H1 (cell line): ENCODE measurements around the gene RAB30. TPM values are rescaled to one million over a fixed set of nuclear protein-coding genes. Genes with fewer than 3 reads are reported as not detected.

ENCODE experiments used
- CTCF ChIA-PET: fragments of 300-600 bp; sonication (Branson Sonifier 250); formaldehyde crosslinking; loops from one replicate; lab custom pipeline; 2021; ENCODE audit not compliant: partially characterized antibody; lab: Charles Lee
- POLR2A ChIA-PET: fragments of 300-600 bp; sonication (Branson Sonifier 250); formaldehyde crosslinking; loops from one replicate; lab custom pipeline; 2021; ENCODE audit warnings: inconsistent platforms; ENCODE audit not compliant: partially characterized antibody; lab: Charles Lee
- DNase-seq, 2 experiments: peaks; one replicate each; pipeline versions ENCODE4 v3.0.0 to v3.0.0-alpha.2; 2010 to 2022; ENCODE audit warnings: low spot score in 2 of 2, low read depth in 1 of 2, mixed read lengths in 1 of 2
- FAIRE-seq: peaks from 2 replicates; lab custom pipeline; 2011; peaks lifted over from hg19 to GRCh38; lab: Jason Lieb, UNC
- H2AFZ ChIP-seq: 2 replicates; pipeline ENCODE4 v1.8.1; 2012; ENCODE audit warnings: low read length, inconsistent platforms
- H2AK5ac ChIP-seq: 2 replicates; pipeline ENCODE4 v1.6.1; 2013; ENCODE audit warnings: low read depth, low read length
- H2BK120ac ChIP-seq: replicated peaks from 2 replicates; pipeline ENCODE3; 2013; ENCODE audit warnings: low read depth, low read length, inconsistent platforms
- H2BK12ac ChIP-seq: 2 replicates; pipeline ENCODE4 v1.6.1; 2013; ENCODE audit warnings: low read depth, low read length
- H2BK15ac ChIP-seq: 2 replicates; pipeline ENCODE4 v1.6.1; 2013; ENCODE audit warnings: low read length
- H2BK20ac ChIP-seq: 2 replicates; pipeline ENCODE4 v1.6.1; 2013; ENCODE audit warnings: low read length
- H2BK5ac ChIP-seq: 2 replicates; pipeline ENCODE4 v1.6.1; 2013; ENCODE audit warnings: low read depth, low read length
- H3K14ac ChIP-seq: 2 replicates; pipeline ENCODE4 v1.6.1; 2013; ENCODE audit warnings: inconsistent platforms; ENCODE audit not compliant: insufficient read length
- H3K18ac ChIP-seq: 2 replicates; pipeline ENCODE4 v1.6.1; 2013; ENCODE audit warnings: low read length; ENCODE audit errors: extremely low read depth
- H3K23ac ChIP-seq: 2 replicates; pipeline ENCODE4 v1.6.1; 2013; ENCODE audit warnings: inconsistent platforms; ENCODE audit not compliant: insufficient read length
- H3K23me2 ChIP-seq: 2 replicates; pipeline ENCODE4 v1.6.1; 2013; ENCODE audit warnings: low read depth, low read length
- H3K27ac ChIP-seq: 2 replicates; pipeline ENCODE4 v1.6.1; 2011; ENCODE audit warnings: low read depth, low read length, inconsistent platforms
- H3K27me3 ChIP-seq, 4 experiments: replicated peaks in 1 of 4; 1 replicate in 1 of 4; 2 replicates in 3 of 4; pipeline versions ENCODE4 v1.6.1 to v1.8.1; 2011 to 2013; ENCODE audit warnings: low read length in 3 of 4, mild to moderate bottlenecking in 3 of 4, inconsistent platforms in 2 of 4, mixed read lengths in 2 of 4, moderate library complexity in 1 of 4; ENCODE audit not compliant: control insufficient read depth in 3 of 4, insufficient read depth in 3 of 4; ENCODE audit errors: extremely low read depth in 1 of 4
- H3K36me3 ChIP-seq, 4 experiments: 2 replicates each; pipeline versions ENCODE4 v1.6.1 to v1.8.1; 2011 to 2013; ENCODE audit warnings: mild to moderate bottlenecking in 4 of 4, low read length in 3 of 4, moderate library complexity in 2 of 4, control low read depth in 1 of 4, inconsistent platforms in 1 of 4; ENCODE audit not compliant: insufficient read depth in 4 of 4, control insufficient read depth in 2 of 4
- H3K4ac ChIP-seq: replicated peaks from 2 replicates; pipeline ENCODE3; 2013; ENCODE audit warnings: low read length, low read depth, mixed read lengths, inconsistent platforms; ENCODE audit not compliant: insufficient read length
- H3K4me1 ChIP-seq, 4 experiments: replicated peaks in 1 of 4; 1 replicate in 1 of 4; 2 replicates in 3 of 4; pipeline versions ENCODE4 v1.6.1 to v1.8.1; 2011 to 2013; ENCODE audit warnings: low read length in 3 of 4, inconsistent platforms in 2 of 4, mixed read lengths in 1 of 4; ENCODE audit not compliant: insufficient read depth in 4 of 4, control insufficient read depth in 3 of 4
- H3K4me2 ChIP-seq, 2 experiments: 2 replicates each; pipeline versions ENCODE4 v1.6.1 to v1.8.1; 2011 to 2013; ENCODE audit warnings: low read depth in 2 of 2, low read length in 2 of 2, control low read depth in 1 of 2, inconsistent platforms in 1 of 2, mild to moderate bottlenecking in 1 of 2; ENCODE audit not compliant: insufficient read depth in 1 of 2
- H3K4me3 ChIP-seq, 4 experiments: fragments of 200-600, 300-600 bp in 1 of 4; sonication (generic), shearing (Covaris generic), sonication (Bioruptor Twin) in 1 of 4; 2 replicates each; pipeline versions ENCODE4 v1.5.1 to v1.8.1; 2011 to 2016; ENCODE audit warnings: low read length in 4 of 4, low read depth in 3 of 4, control low read depth in 2 of 4, inconsistent platforms in 2 of 4, mild to moderate bottlenecking in 2 of 4, mixed read lengths in 1 of 4, moderate library complexity in 1 of 4; ENCODE audit not compliant: insufficient read depth in 2 of 4; ENCODE audit errors: extremely low read depth in 1 of 4
- H3K56ac ChIP-seq: replicated peaks from 2 replicates; pipeline ENCODE3; 2013; ENCODE audit warnings: low read depth, mild to moderate bottlenecking, mixed read lengths, low read length, inconsistent platforms; ENCODE audit not compliant: insufficient read length
- H3K79me1 ChIP-seq: 2 replicates; pipeline ENCODE4 v1.6.1; 2013; ENCODE audit warnings: low read depth, low read length, control low read depth
- H3K79me2 ChIP-seq, 2 experiments: 2 replicates each; pipeline versions ENCODE4 v1.6.1 to v1.8.1; 2012 to 2013; ENCODE audit warnings: low read length in 2 of 2, mild to moderate bottlenecking in 2 of 2, inconsistent platforms in 1 of 2; ENCODE audit not compliant: insufficient read depth in 2 of 2, control insufficient read depth in 1 of 2
- H3K9ac ChIP-seq, 4 experiments: replicated peaks in 1 of 4; 1 replicate in 1 of 4; 2 replicates in 3 of 4; pipeline versions ENCODE4 v1.6.1 to v1.8.1; 2011 to 2013; ENCODE audit warnings: low read depth in 3 of 4, low read length in 3 of 4, control low read depth in 2 of 4, mild to moderate bottlenecking in 2 of 4, moderate library complexity in 2 of 4, inconsistent platforms in 1 of 4; ENCODE audit errors: extremely low read depth in 1 of 4
- H3K9me3 ChIP-seq, 2 experiments: 2 replicates each; pipeline versions ENCODE4 v1.6.1 to v1.8.1; 2012 to 2013; ENCODE audit warnings: mild to moderate bottlenecking in 2 of 2, moderate library complexity in 2 of 2, control low read depth in 1 of 2, inconsistent platforms in 1 of 2, low read depth in 1 of 2, low read length in 1 of 2, mixed read lengths in 1 of 2; ENCODE audit not compliant: insufficient read depth in 2 of 2
- H4K20me1 ChIP-seq, 2 experiments: replicated peaks in 1 of 2; 2 replicates each; pipeline versions ENCODE3 to v1.8.1; 2011 to 2013; ENCODE audit warnings: inconsistent platforms in 2 of 2, low read length in 2 of 2, mild to moderate bottlenecking in 1 of 2; ENCODE audit not compliant: insufficient read depth in 2 of 2, control insufficient read depth in 1 of 2
- H4K5ac ChIP-seq: 2 replicates; pipeline ENCODE4 v1.6.1; 2013; ENCODE audit warnings: low read length, low read depth, mixed read lengths, inconsistent platforms; ENCODE audit not compliant: insufficient read length
- H4K8ac ChIP-seq: 2 replicates; pipeline ENCODE4 v1.8.0; 2013; ENCODE audit warnings: mild to moderate bottlenecking, moderate library complexity, low read length, inconsistent platforms; ENCODE audit not compliant: insufficient read depth; ENCODE audit errors: extremely low read depth
- H4K91ac ChIP-seq: replicated peaks from 2 replicates; pipeline ENCODE3; 2013; ENCODE audit warnings: low read length, mixed read lengths, inconsistent platforms; ENCODE audit not compliant: insufficient read length
- CHD1 ChIP-seq: IDR thresholded peaks from 2 replicates; pipeline ENCODE4 v1.6.1; 2012; ENCODE audit warnings: low read depth, low read length, improper control_type of control experiment
- RAD21 ChIP-seq, 2 experiments: IDR thresholded peaks in 1 of 2; conservative IDR thresholded peaks in 1 of 2; 2 replicates each; pipeline ENCODE4 v1.6.1; 2011; ENCODE audit warnings: low read depth in 2 of 2, low read length in 2 of 2, improper control_type of control experiment in 1 of 2, inconsistent platforms in 1 of 2, mild to moderate bottlenecking in 1 of 2, moderate library complexity in 1 of 2
- SIN3A ChIP-seq, 2 experiments: IDR thresholded peaks in 1 of 2; conservative IDR thresholded peaks in 1 of 2; 2 replicates each; pipeline ENCODE4 v1.6.1; 2011 to 2012; ENCODE audit warnings: low read length in 2 of 2, improper control_type of control experiment in 1 of 2, low read depth in 1 of 2, mild to moderate bottlenecking in 1 of 2
- SP1 ChIP-seq: IDR thresholded peaks from 2 replicates; pipeline ENCODE4 v1.6.1; 2011; ENCODE audit warnings: low read depth, low read length
- WGBS, 2 experiments: shearing (Covaris generic) in 1 of 2; methylation state at CpG; one replicate each; pipeline versions ENCODE4 v1.1.6 to v1.1.7; 2013 to 2015; ENCODE audit warnings: low lambda C conversion rate in 2 of 2, mixed read lengths in 2 of 2, inconsistent platforms in 1 of 2, low coverage in 1 of 2, missing lambda C conversion rate in 1 of 2; ENCODE audit not compliant: insufficient replicate concordance in 2 of 2, insufficient coverage in 1 of 2, insufficient read length in 1 of 2; ENCODE audit errors: extremely low coverage in 1 of 2, missing lambda C conversion rate in 1 of 2; 5-methylcytosine and 5-hydroxymethylcytosine counted together
- polyA plus RNA-seq, 7 experiments: library from polyadenylated mRNA; depleted of rRNA in 3 of 7; stranded (reverse) in 5 of 7; unstranded in 2 of 7; fragments of >200 nt in 5 of 7; fragments of 200-250 nt in 2 of 7; gene quantifications; 1 replicate in 5 of 7; 2 replicates in 1 of 7; 4 replicates in 1 of 7; pipeline versions ENCODE4 v1.2.1 to v1.2.3, GENCODE V29; 2011 to 2013; ENCODE audit warnings: missing spikeins in 2 of 7, mixed read lengths in 2 of 7
- total RNA-seq: library from RNA; stranded (reverse); fragmentation: NEBNext Ultra II Directional; extraction: Animal tissue kit (Norgen Biotek cat#: 25700); gene quantifications from 2 replicates; pipeline ENCODE4 v1.2.1, GENCODE V29; 2021

RAB30 gene
- total and polyA plus RNA-seq, 2 of the 8 experiments (the other 6 are each of a cell fraction or from before 2014, with no cell fraction given): 1.6 to 11.7 TPM

DNA sequence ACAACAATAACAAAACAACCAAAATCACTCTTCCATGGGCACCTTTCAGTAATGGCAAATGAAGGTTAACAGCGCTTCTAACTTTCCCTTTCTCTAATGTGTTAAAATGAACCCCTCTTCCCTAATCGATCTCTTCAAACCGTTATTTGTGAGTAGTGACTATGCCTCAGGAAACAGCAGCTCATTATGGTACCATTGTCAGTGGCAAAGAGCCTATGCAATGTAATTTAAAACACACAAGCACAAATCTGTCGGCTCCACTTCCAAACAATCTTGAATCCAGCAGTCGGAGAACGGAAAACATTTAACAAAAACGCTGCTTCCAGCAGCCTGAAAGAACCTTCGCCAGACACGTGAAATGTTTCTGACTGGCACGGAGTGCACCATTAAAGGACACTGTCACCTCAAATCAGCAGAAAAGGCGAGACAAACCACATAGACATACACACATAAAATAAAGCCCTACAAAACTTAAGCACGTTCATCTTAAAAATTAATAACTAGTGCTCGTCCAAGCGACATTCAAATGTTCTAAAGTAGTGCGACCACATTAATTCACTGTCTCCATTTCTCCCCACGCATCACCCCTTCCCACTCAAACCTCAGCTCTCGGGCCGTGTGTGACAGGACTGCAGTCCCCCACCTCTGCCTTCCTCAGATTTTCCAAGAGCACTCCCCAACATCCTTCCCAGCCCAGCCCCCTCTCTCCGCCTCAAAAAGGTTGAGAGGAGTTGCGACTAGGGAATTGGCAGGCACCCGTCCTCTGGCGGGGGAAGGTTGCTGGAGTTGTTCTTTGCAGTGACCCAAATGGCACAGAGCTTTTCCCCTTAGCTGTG is 748 bp downstream of the RAB30 start:
- Histone ChIP-seq H2BK20ac (no peak overlapping the region), H3K9me3 (no peaks in the 10 kb centered on the region), H3K56ac (no peak overlapping the region), H2BK120ac (no peak overlapping the region), H3K14ac (no peak overlapping the region), H3K4me2 (peak overlapping the region; percentile 81 to 99), H4K91ac (no peak overlapping the region), H3K27me3 (no peaks in the 10 kb centered on the region), H4K5ac (no peak overlapping the region), H2BK12ac (no peak overlapping the region), H4K20me1 (peaks cover 0 to 3% of the 10 kb centered on the region in 2 experiments), H3K4me1 (peaks cover 0 to 17% (median 3%) of the 10 kb centered on the region in 4 experiments; a peak in 4 of 7 replicates), H2BK5ac (peak overlapping the region; percentile 28; the same call in 1 of the 2 replicates), H3K18ac (peak overlapping the region; percentile 88), H2BK15ac (no peak overlapping the region), H3K36me3 (peaks cover 0 to 19% (median 3%) of the 10 kb centered on the region in 4 experiments; a peak in 4 of 8 replicates), H3K4ac (no peak overlapping the region), H3K27ac (peak overlapping the region; percentile 76; the same call in 1 of the 2 replicates), H3K4me3 (peak overlapping the region; percentile 89 to 99 (median 92)), H2AFZ (0 out of 2 replicates have a peak overlapping the region, but pooled peaks have one; percentile 38), H4K8ac (no peak overlapping the region), H2AK5ac (no peak overlapping the region), H3K23me2 (peaks cover 13% of the 10 kb centered on the region), H3K79me2 (peaks cover 3 to 47% of the 10 kb centered on the region in 2 experiments; a peak in 3 of 4 replicates), H3K79me1 (peaks cover 3% of the 10 kb centered on the region; the same call in 1 of the 2 replicates), H3K9ac (peak overlapping the region; percentile 45 to 99 (median 80)), H3K23ac (no peak overlapping the region)
- 0 out of 4 replicates have a peak, but pooled peaks of 1 of the 2 experiments have one; percentile 1 for TF ChIP-seq RAD21 (IDR thresholded peaks at IDR 0.05 in 1 of 2, conservative IDR thresholded peaks at IDR 0.05 in 1 of 2; ENCODE audit: low read depth in 2 of 2, low read length in 2 of 2)
- peak in 1 of 2 experiments; percentile 22; a peak in 1 of 4 replicates for TF ChIP-seq SIN3A (conservative IDR thresholded peaks at IDR 0.05 in 1 of 2, IDR thresholded peaks at IDR 0.05 in 1 of 2; ENCODE audit: low read depth in 1 of 2, low read length in 2 of 2)
- no peak for TF ChIP-seq CHD1
- TF ChIP-seq SP1: no peak
- FAIRE-seq (no peak), DNase-seq (no peak)
- ChIA-PET POLR2A (interaction anchor here (0.6 to 7.9 kb wide), 13 partner anchors 9 to 183 kb away, joined by 3 to 60 read pairs (median 4); partner anchors contain the start of genes DDIAS and PCF11), CTCF (interaction anchor here (0.8 kb wide), 1 partner anchor 8 kb away, joined by 5 read pairs; no protein-coding TSS in a partner anchor)
- 6% methylated on average over 22 of the region's 22 CpGs; no CpG with 5 or more reads in 1 of the 2 experiments for WGBS, 2 experiments
